Heart left ventricle (tissue), 16 donors: ENCODE results near the gene TMEM42. TPM values are rescaled to one million over a fixed set of nuclear protein-coding genes. Genes with fewer than 3 reads are reported as not detected.

Source experiments
- ATAC-seq, 4 donors: fragments of 200-7000 bp; cut with Tn5 transposase; one replicate each; pipeline ENCODE4 v1.9.1; 2020 to 2022; ENCODE audit warnings: moderate library complexity in 4 of 4, mild to moderate bottlenecking in 3 of 4, moderate number of reproducible peaks in 1 of 4
- DNase-seq, 5 donors: peaks; one replicate each; pipeline ENCODE4 v3.0.0-alpha.2; 2020
- H3K27ac ChIP-seq, 12 donors: fragments of 200-600 bp; sonication (generic) in 4 of 12; one replicate each; pipeline versions ENCODE4 v1.5.0 to v1.8.0; 2016 to 2022; ENCODE audit warnings: mild to moderate bottlenecking in 2 of 12
- H3K27me3 ChIP-seq, 9 donors: fragments of 200-600 bp; sonication (generic) in 2 of 9; one replicate each; pipeline versions ENCODE4 v1.5.1 to v1.8.0; 2016 to 2022; ENCODE audit warnings: mild to moderate bottlenecking in 3 of 9
- H3K36me3 ChIP-seq, 9 donors: fragments of 200-600 bp; sonication (generic) in 2 of 9; one replicate each; pipeline versions ENCODE4 v1.5.0 to v1.8.0; 2018 to 2022; ENCODE audit warnings: mild to moderate bottlenecking in 2 of 9
- H3K4me1 ChIP-seq, 12 donors: fragments of 200-600 bp; sonication (generic) in 4 of 12; one replicate each; pipeline versions ENCODE4 v1.5.0 to v1.8.0; 2016 to 2022; ENCODE audit warnings: mild to moderate bottlenecking in 3 of 12
- H3K4me3 ChIP-seq, 12 donors: fragments of 200-600 bp; sonication (generic) in 4 of 12; one replicate each; pipeline versions ENCODE4 v1.5.0 to v1.8.0; 2017 to 2022; ENCODE audit warnings: mild to moderate bottlenecking in 9 of 12, moderate library complexity in 4 of 12
- H3K9me3 ChIP-seq, 12 donors: fragments of 200-600 bp; sonication (generic) in 4 of 12; one replicate each; pipeline versions ENCODE4 v1.5.0 to v1.8.0; 2016 to 2022; ENCODE audit warnings: mild to moderate bottlenecking in 1 of 12
- POLR2A ChIP-seq, 2 donors: fragments of 450-650 bp; IDR thresholded peaks; one replicate each; pipeline ENCODE4 v1.6.1; 2017; ENCODE audit warnings: antibody characterized with exemption in 2 of 2, mild to moderate bottlenecking in 2 of 2, moderate library complexity in 2 of 2
- WGBS, 4 donors: extraction: QIAGEN DNeasy Blood & Tissue Kit in 2 of 4; methylation state at CpG; one replicate each; pipeline versions ENCODE4 v1.1.5 to v1.1.7; 2013 to 2018; 5-methylcytosine and 5-hydroxymethylcytosine counted together
- intact Hi-C, 10 donors: fragments of 100-400 bp; cut with DNase I; formaldehyde crosslinking; loops; one replicate each; pipeline versions ENCODE4 v1.11.1 to v1.14.2; 2022
- polyA plus RNA-seq, 2 donors: library from polyadenylated mRNA; stranded (reverse); fragments of 200-250 nt; gene quantifications; one replicate each; pipeline ENCODE4 v1.2.3, GENCODE V29; 2013
- total RNA-seq, 9 donors: library from RNA; depleted of rRNA in 2 of 9; stranded (reverse); fragments of >200 nt in 2 of 9; fragmentation: NEBNext Ultra II Directional in 3 of 9; extraction: Animal tissue kit (Norgen Biotek cat#: 25700) in 3 of 9; gene quantifications; one replicate each; pipeline versions ENCODE4 v1.1.0 to v1.2.4, GENCODE V29; 2016 to 2023
- TF ChIP-seq, protein P1 (sequence below), 12 donors: fragments of 200-600 bp; sonication (generic) in 4 of 12; IDR thresholded peaks; one replicate each; pipeline versions ENCODE4 v1.5.0 to v1.8.0; 2018 to 2022; ENCODE audit warnings: antibody characterized with exemption in 12 of 12, mild to moderate bottlenecking in 5 of 12
- donor health status: ischemic (EF 13 %, LVEDD 7.1; RV severe dilation, severe dysfunction).
- donor health status: healthy with polysubstance abuse.
- donor health status: DM: no; HTN: yes; CAD: no.
- donor health status: DM: no; HTN: no; CAD: no.
- donor health status: ischemic (EF 25% LVEDD 6.9; RV normal size, moderate dysfunction).
- donor health status: ischemic (EF 25% LVEDD 5.7; RV mildly dilated, moderate dysfunction).
- donor health status: healthy.
- donor health status: DM: yes; HTN: yes; CAD: no.
- donor health status: ischemic (EF 35%, LVEDD 5.7; RV mildly dilated, moderate dysfunction).
- donor health status: nonischemic (EF 11% LVEDD 7.7; RV severe dilation, severe dysfunction).
- donor health status: DM: yes; HTN: yes; CAD: no.
- donor health status: PGD.
- donor health status: ischemic (EF 29% LVEDD 5.4; RV normal size, mild dysfunction).
- donor health status: nonischemic (EF 23%, LVEDD 6.1; RV moderate dilation, normal function).

Gene TMEM42
- total and polyA plus RNA-seq, 11 donors = 7.3 to 14.1 (median 10.6) TPM

DNA sequence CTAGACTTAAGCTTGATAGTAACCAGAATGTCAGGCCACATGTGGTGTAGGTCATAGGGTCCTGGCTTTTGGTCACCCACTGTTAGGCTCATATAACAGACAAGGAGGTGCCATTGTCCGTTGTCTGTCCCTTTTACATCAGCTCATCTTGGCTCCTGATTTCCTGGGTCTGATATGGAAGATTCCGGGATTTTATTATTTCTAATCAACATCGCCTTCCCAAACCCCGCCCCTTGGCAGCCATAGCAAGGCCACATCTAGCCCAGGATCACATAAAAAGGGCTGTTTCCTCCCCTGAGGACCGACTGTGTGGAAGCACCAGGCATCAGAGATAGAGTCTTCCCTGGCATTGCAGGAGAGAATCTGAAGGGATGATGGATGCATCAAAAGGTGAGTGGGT lies 12.6 kb downstream of the TMEM42 start, which contains the start of gene TGM4:
TGM4 (plus strand) TSS at position 301 of the 400 bp plus-strand sequence; CDS start at position 372, 71 bp downstream.
- H3K9me3 ChIP-seq = no peaks in the 10 kb centered on the region
- H3K27ac ChIP-seq = no peak within 1 kb of the TSS
- ATAC-seq = no peak
- H3K27me3 ChIP-seq = no peaks in the 10 kb centered on the region
- no peak for DNase-seq
- H3K36me3 ChIP-seq = no peaks in the 10 kb centered on the region
- no peak within 1 kb of the TSS for H3K4me3 ChIP-seq
- intact Hi-C loops = no loop called here
- WGBS, 4 donors = 77 to 84% (median 81%) methylated on average over 5 of the region's 5 CpGs
- TF ChIP-seq POLR2A (IDR thresholded peaks at IDR 0.05) = no peak
- TF ChIP-seq, protein P1, sequence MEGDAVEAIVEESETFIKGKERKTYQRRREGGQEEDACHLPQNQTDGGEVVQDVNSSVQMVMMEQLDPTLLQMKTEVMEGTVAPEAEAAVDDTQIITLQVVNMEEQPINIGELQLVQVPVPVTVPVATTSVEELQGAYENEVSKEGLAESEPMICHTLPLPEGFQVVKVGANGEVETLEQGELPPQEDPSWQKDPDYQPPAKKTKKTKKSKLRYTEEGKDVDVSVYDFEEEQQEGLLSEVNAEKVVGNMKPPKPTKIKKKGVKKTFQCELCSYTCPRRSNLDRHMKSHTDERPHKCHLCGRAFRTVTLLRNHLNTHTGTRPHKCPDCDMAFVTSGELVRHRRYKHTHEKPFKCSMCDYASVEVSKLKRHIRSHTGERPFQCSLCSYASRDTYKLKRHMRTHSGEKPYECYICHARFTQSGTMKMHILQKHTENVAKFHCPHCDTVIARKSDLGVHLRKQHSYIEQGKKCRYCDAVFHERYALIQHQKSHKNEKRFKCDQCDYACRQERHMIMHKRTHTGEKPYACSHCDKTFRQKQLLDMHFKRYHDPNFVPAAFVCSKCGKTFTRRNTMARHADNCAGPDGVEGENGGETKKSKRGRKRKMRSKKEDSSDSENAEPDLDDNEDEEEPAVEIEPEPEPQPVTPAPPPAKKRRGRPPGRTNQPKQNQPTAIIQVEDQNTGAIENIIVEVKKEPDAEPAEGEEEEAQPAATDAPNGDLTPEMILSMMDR (IDR thresholded peaks at IDR 0.05) = no peak
- H3K4me1 ChIP-seq = no peaks in the 10 kb centered on the region

DNA sequence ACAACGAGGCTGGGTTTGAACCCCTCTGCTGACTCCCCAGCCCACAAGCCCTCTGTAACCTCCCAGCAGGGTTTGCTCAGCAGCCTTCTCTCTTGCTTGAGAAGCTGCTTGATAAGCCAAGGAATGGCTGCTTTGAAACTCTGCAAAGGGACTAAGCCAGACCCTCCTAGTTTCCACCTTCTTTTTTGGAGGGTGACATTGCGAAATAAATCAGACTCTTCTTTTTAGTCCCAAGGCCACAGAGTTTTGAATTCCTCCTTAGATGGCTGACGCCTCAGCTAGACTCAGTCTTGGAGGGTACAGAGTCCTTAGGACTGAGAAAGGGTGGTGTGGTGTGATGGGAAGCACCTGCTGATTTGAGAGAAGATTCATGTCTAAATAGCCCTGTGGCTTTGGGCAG lies 13.9 kb downstream of the TMEM42 start:
- Histone ChIP-seq H3K36me3 (no peaks in the 10 kb centered on the region), H3K9me3 (no peaks in the 10 kb centered on the region), H3K4me3 (no peak overlapping the region), H3K27ac (no peak overlapping the region), H3K27me3 (no peaks in the 10 kb centered on the region), H3K4me1 (no peaks in the 10 kb centered on the region)
- intact Hi-C loops = no loop called here
- DNase-seq (no peak), ATAC-seq (no peak)
- WGBS, 4 donors = 78 to 84% (median 83%) methylated on average over 3 of the region's 3 CpGs
- no peak for TF ChIP-seq POLR2A (IDR thresholded peaks at IDR 0.05)
- TF ChIP-seq, protein P1 (IDR thresholded peaks at IDR 0.05) = no peak

DNA sequence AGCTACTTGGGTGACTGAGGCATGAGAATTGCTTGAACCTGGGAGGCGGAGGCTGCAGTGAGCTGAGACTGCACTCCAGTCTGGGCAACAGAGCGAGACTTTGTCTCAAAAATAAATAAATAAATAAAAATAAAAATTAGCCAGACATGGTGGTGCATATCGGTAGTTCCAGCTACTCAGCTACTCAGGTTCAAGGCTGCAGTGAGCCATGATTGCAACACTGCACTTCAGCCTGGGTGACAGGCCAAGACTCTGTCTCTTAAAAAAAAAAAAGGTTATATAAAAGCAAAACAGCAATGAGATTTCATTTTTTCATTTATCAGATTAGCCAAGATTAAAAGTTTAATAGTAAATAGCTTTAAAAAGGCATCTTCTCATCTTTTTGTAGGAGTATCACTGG lies 15.6 kb downstream of the TMEM42 start:
- Histone ChIP-seq H3K9me3 (no peaks in the 10 kb centered on the region), H3K27me3 (no peaks in the 10 kb centered on the region), H3K36me3 (no peaks in the 10 kb centered on the region), H3K4me1 (no peaks in the 10 kb centered on the region), H3K4me3 (no peak overlapping the region), H3K27ac (no peak overlapping the region)
- ATAC-seq (no peak), DNase-seq (no peak)
- WGBS, 4 donors = 90 to 91% (median 90%) methylated on average over 3 of the region's 3 CpGs
- intact Hi-C loops = no loop called here
- TF ChIP-seq, protein P1 (IDR thresholded peaks at IDR 0.05) = no peak
- no peak for TF ChIP-seq POLR2A (IDR thresholded peaks at IDR 0.05)

- intact Hi-C loops = no loop called here
- Histone ChIP-seq H3K36me3 (no peaks in the 10 kb centered on the region), H3K27me3 (peaks cover 0 to 8% (median 0%) of the 10 kb centered on the region in 9 donors), H3K4me3 (no peak overlapping the region), H3K9me3 (no peaks in the 10 kb centered on the region), H3K27ac (no peak overlapping the region), H3K4me1 (no peaks in the 10 kb centered on the region)
- no peak for DNase-seq
- WGBS, 4 donors = 72 to 78% (median 75%) methylated on average over 2 of the region's 2 CpGs
- ATAC-seq = no peak
- no peak for TF ChIP-seq POLR2A (IDR thresholded peaks at IDR 0.05)
These were observed 18.6 kb downstream of the TMEM42 start for GRCh38 chr3:44880284-44880683.
